K562 (cell line): ENCODE measurements around the gene RHOT1.

Experiments
- CBX2 ChIP-seq: fragments of 200-600 bp; sonication (generic); IDR thresholded peaks from one replicate; pipeline ENCODE4 v1.6.1; 2012; ENCODE audit warnings: mild to moderate bottlenecking, low read length, inconsistent platforms; ENCODE audit not compliant: insufficient read depth, poor library complexity, severe bottlenecking
- EP300 ChIP-seq: IDR thresholded peaks from 2 replicates; pipeline ENCODE4 v1.6.1; 2012; ENCODE audit warnings: low read length, improper control_type of control experiment
- ETV6 ChIP-seq, 3 experiments: fragments of 150-350 bp in 1 of 3; sonication (generic) in 1 of 3; formaldehyde crosslinking in 1 of 3; IDR thresholded peaks; 2 replicates each; pipeline versions ENCODE4 v1.6.1 to v1.8.0; 2014 to 2022; ENCODE audit warnings: borderline replicate concordance in 2 of 3, low read depth in 2 of 3, antibody characterized with exemption in 1 of 3, low read length in 1 of 3, mild to moderate bottlenecking in 1 of 3, missing genetic modification reagents in 1 of 3
- EZH2 ChIP-seq: IDR thresholded peaks from 2 replicates; pipeline ENCODE4 v1.6.1; 2012; ENCODE audit warnings: low read depth, mild to moderate bottlenecking, inconsistent platforms, low read length, borderline replicate concordance
- GATAD2B ChIP-seq: fragments of 450-650 bp; IDR thresholded peaks from 2 replicates; pipeline ENCODE4 v1.6.1; 2017; ENCODE audit warnings: mild to moderate bottlenecking, borderline replicate concordance
- GTF2F1 ChIP-seq: IDR thresholded peaks from 2 replicates; pipeline ENCODE4 v1.6.1; 2011; ENCODE audit warnings: low read depth, low read length, improper control_type of control experiment
- NFRKB ChIP-seq: fragments of 450-650 bp; IDR thresholded peaks from 2 replicates; pipeline ENCODE4 v1.6.1; 2016; ENCODE audit warnings: low read depth
- POLR2A ChIP-seq: fragments of 450-650 bp; conservative IDR thresholded peaks from 2 replicates; pipeline ENCODE4 v1.6.1; 2016
- RAD21 ChIP-seq, 2 experiments: fragments of 250-450 bp in 1 of 2; fragments of 450-650 bp in 1 of 2; sonication (Bioruptor Pico) in 1 of 2; formaldehyde crosslinking in 1 of 2; IDR thresholded peaks in 1 of 2; conservative IDR thresholded peaks in 1 of 2; 2 replicates each; pipeline versions ENCODE4 v1.4.0 to v1.8.0; 2020 to 2022; ENCODE audit warnings: mild to moderate bottlenecking in 2 of 2, moderate library complexity in 1 of 2
- SRSF7 ChIP-seq: fragments of 200-400 bp; formaldehyde crosslinking; optimal IDR thresholded peaks from 2 replicates; pipeline ENCODE3; 2017; ENCODE audit warnings: mild to moderate bottlenecking, low read depth, low read length
- TEAD1 ChIP-seq, 2 experiments: fragments of 450-650 bp in 1 of 2; sonication (generic) in 1 of 2; formaldehyde crosslinking; IDR thresholded peaks; 2 replicates each; pipeline versions ENCODE4 v1.4.0 to v1.8.0; 2020 to 2022; ENCODE audit warnings: mild to moderate bottlenecking in 2 of 2, missing genetic modification reagents in 1 of 2
- ZNF224 ChIP-seq: sonication (generic); formaldehyde crosslinking; IDR thresholded peaks from 2 replicates; pipeline ENCODE4 v1.8.0; 2022; ENCODE audit warnings: mild to moderate bottlenecking, missing genetic modification reagents
- ZNF274 ChIP-seq: IDR thresholded peaks from 2 replicates; pipeline ENCODE4 v1.6.1; 2011; ENCODE audit warnings: low read depth, mild to moderate bottlenecking, low read length, moderate library complexity, borderline replicate concordance
- TF ChIP-seq, protein P1 (sequence below): fragments of 450-650 bp; IDR thresholded peaks from 2 replicates; pipeline ENCODE4 v1.6.1; 2017; ENCODE audit warnings: antibody characterized with exemption, mild to moderate bottlenecking

DNA sequence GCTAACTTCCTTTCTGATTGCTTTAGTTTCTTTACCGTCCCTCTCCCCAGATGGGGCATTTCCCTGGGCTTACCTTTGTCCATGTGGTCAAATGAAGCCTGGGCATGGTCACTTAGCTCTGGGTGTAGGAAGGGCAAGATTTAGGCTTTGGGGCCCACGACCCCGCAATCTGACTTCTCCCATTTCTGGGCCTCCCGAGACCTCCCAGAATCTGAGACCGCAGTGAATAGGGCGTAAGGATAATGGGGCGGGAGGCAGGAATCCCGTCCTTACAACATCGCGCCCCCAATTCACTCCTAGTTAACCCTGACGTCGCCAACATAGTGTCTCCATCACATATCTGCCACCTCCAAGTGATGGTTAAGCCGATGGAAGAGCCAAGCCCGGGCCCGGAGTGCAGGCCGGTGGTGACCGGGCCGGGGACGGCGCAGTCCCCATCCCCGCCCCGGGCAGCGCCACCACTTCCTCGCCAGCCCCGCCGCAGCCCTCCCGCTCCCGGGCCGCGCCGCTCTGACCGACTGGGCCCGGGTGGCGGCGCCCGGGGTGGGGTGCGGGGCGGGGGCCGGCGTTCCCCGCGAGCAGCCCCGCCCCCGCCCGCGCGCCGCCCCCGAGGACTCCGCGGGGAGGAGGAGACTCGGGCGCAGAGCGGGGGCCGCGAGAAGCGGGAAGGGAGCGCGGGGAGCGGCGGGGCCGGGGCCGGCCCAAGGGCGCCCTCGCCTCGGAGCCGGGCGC, 123.1 kb downstream of the RHOT1 start, which contains the start of gene RHBDL3:
- TF ChIP-seq NFRKB (no peak), EP300 (no peak), RAD21 (CRISPR knock-in tag; conservative IDR thresholded peaks at IDR 0.05 in 1 of 2, IDR thresholded peaks at IDR 0.05 in 1 of 2) (no peak), POLR2A (no peak), TEAD1 (CRISPR knock-in tag; IDR thresholded peaks at IDR 0.05) (no peak), ETV6 (IDR thresholded peaks at IDR 0.05; ENCODE audit: borderline replicate concordance in 1 of 2, low read depth in 2 of 2, low read length in 1 of 2) (no peak), ETV6 (CRISPR knock-in tag; IDR thresholded peaks at IDR 0.05; ENCODE audit: borderline replicate concordance) (no peak), GATAD2B (no peak), GTF2F1 (no peak), SRSF7 (no peak), ZNF274 (no peak), CBX2 (no peak), ZNF224 (CRISPR knock-in tag) (no peak), EZH2 (peak; percentile 90; the same call in 1 of the 2 replicates)
- TF ChIP-seq, protein P1, sequence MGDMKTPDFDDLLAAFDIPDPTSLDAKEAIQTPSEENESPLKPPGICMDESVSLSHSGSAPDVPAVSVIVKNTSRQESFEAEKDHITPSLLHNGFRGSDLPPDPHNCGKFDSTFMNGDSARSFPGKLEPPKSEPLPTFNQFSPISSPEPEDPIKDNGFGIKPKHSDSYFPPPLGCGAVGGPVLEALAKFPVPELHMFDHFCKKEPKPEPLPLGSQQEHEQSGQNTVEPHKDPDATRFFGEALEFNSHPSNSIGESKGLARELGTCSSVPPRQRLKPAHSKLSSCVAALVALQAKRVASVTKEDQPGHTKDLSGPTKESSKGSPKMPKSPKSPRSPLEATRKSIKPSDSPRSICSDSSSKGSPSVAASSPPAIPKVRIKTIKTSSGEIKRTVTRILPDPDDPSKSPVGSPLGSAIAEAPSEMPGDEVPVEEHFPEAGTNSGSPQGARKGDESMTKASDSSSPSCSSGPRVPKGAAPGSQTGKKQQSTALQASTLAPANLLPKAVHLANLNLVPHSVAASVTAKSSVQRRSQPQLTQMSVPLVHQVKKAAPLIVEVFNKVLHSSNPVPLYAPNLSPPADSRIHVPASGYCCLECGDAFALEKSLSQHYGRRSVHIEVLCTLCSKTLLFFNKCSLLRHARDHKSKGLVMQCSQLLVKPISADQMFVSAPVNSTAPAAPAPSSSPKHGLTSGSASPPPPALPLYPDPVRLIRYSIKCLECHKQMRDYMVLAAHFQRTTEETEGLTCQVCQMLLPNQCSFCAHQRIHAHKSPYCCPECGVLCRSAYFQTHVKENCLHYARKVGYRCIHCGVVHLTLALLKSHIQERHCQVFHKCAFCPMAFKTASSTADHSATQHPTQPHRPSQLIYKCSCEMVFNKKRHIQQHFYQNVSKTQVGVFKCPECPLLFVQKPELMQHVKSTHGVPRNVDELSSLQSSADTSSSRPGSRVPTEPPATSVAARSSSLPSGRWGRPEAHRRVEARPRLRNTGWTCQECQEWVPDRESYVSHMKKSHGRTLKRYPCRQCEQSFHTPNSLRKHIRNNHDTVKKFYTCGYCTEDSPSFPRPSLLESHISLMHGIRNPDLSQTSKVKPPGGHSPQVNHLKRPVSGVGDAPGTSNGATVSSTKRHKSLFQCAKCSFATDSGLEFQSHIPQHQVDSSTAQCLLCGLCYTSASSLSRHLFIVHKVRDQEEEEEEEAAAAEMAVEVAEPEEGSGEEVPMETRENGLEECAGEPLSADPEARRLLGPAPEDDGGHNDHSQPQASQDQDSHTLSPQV: no peak
